Pancreas (tissue), 10 donors: ENCODE data around the gene ZNF805. TPM values are rescaled to one million over a fixed set of nuclear protein-coding genes. Genes with fewer than 3 reads are reported as not detected.

Source experiments
- ATAC-seq, 4 donors: fragments of 200-7000 bp; cut with Tn5 transposase; one replicate each; pipeline versions ENCODE4 v1.8.0 to v1.9.1; 2020; ENCODE audit warnings: mild to moderate bottlenecking in 4 of 4, moderate library complexity in 4 of 4
- DNase-seq, 6 donors: peaks; one replicate each; pipeline ENCODE4 v3.0.0-alpha.2; 2020
- FAIRE-seq: peaks from 2 replicates; lab custom pipeline; 2012; peaks lifted over from hg19 to GRCh38; lab: Jason Lieb, UNC
- H3K27ac ChIP-seq, 4 donors: fragments of 200-600 bp; sonication (generic); 1 replicate in 3 of 4; 2 replicates in 1 of 4; pipeline versions ENCODE4 v1.5.0 to v1.8.0; 2020
- H3K27me3 ChIP-seq, 4 donors: fragments of 200-600 bp; one replicate each; pipeline ENCODE4 v1.8.0; 2021
- H3K36me3 ChIP-seq, 3 donors: fragments of 200-600 bp; sonication (generic) in 1 of 3; one replicate each; pipeline versions ENCODE4 v1.5.0 to v1.8.0; 2020 to 2021
- H3K4me1 ChIP-seq, 3 donors: fragments of 200-600 bp; one replicate each; pipeline ENCODE4 v1.8.0; 2021
- H3K4me3 ChIP-seq, 4 donors: fragments of 200-600 bp; sonication (generic) in 2 of 4; one replicate each; pipeline versions ENCODE4 v1.5.0 to v1.8.0; 2020 to 2021
- H3K9me3 ChIP-seq, 4 donors: fragments of 200-600 bp; one replicate each; pipeline ENCODE4 v1.8.0; 2021
- CTCF ChIP-seq, 4 donors: fragments of 200-600 bp; sonication (generic) in 3 of 4; IDR thresholded peaks; one replicate each; pipeline versions ENCODE4 v1.5.0 to v1.8.0; 2021; ENCODE audit warnings: antibody characterized with exemption in 4 of 4
- WGBS, 2 donors: extraction: QIAGEN DNeasy Blood & Tissue Kit; methylation state at CpG; one replicate each; pipeline ENCODE4 v1.1.7; 2013; 5-methylcytosine and 5-hydroxymethylcytosine counted together
- intact Hi-C, 3 donors: fragments of 100-400 bp; cut with DNase I; formaldehyde crosslinking; loops; one replicate each; pipeline versions ENCODE4 v1.11.1 to v1.14.2; 2022
- polyA plus RNA-seq, 2 donors: library from polyadenylated mRNA; stranded (reverse); fragments of 200-250 nt; gene quantifications; one replicate each; pipeline ENCODE4 v1.2.3, GENCODE V29; 2013
- total RNA-seq, 6 donors: library from RNA; stranded (reverse); fragmentation: NEBNext Ultra II Directional in 4 of 6; extraction: Animal tissue kit (Norgen Biotek cat#: 25700) in 4 of 6; gene quantifications; one replicate each; pipeline versions ENCODE4 v1.2.1 to v1.2.4, GENCODE V29; 2021 to 2023
- donor health status: healthy with polysubstance abuse.
- donor health status: DM: no; HTN: no; CAD: no; lungs with moderate emphysema.
- donor health status: DM: no; HTN: no; CAD: no.
- donor health status: control.
- donor health status: control.
- donor health status: Bipolar disorder and iron deficiency.
- donor health status: DM: yes; HTN: yes; CAD: no.
- donor health status: DM: no; HTN: no; CAD: no.
- donor health status: DM: no; HTN: no; CAD: no.
- donor health status: DM: yes; HTN: yes; CAD: no.

Gene ZNF805
- total and polyA plus RNA-seq, 8 donors, result 0.75 to 8.9 (median 4.6) TPM

GRCh38 chr19:57262044-57262443, 21.6 kb downstream of the ZNF805 start:
- no peaks in the 10 kb centered on the region for H3K4me1 ChIP-seq
- DNase-seq, result no peak
- FAIRE-seq, result no peak
- H3K36me3 ChIP-seq, result no peaks in the 10 kb centered on the region
- intact Hi-C loops, result no loop called here
- no peaks in the 10 kb centered on the region for H3K27me3 ChIP-seq
- H3K4me3 ChIP-seq, result no peak overlapping the region
- no peak overlapping the region for H3K27ac ChIP-seq
- TF ChIP-seq CTCF (IDR thresholded peaks at IDR 0.05), result no peak
- ATAC-seq, result no peak
- no peaks in the 10 kb centered on the region for H3K9me3 ChIP-seq
- WGBS, 2 donors, result 93 to 95% methylated on average over 3 of the region's 3 CpGs

GRCh38 chr19:57263244-57263741, 22.9 kb downstream of the ZNF805 start:
- no peaks in the 10 kb centered on the region for H3K27me3 ChIP-seq
- no peaks in the 10 kb centered on the region for H3K9me3 ChIP-seq
- no peak for DNase-seq
- no peak for ATAC-seq
- intact Hi-C loops, result no loop called here
- no peak for FAIRE-seq
- H3K4me3 ChIP-seq, result no peak overlapping the region
- WGBS, 2 donors, result 96 to 97% methylated on average over 1 of the region's 1 CpG
- no peak for TF ChIP-seq CTCF (IDR thresholded peaks at IDR 0.05)
- H3K27ac ChIP-seq, result no peak overlapping the region
- H3K36me3 ChIP-seq, result no peaks in the 10 kb centered on the region
- H3K4me1 ChIP-seq, result no peaks in the 10 kb centered on the region

GRCh38 chr19:57267291-57267690, 26.9 kb downstream of the ZNF805 start:
- H3K27ac ChIP-seq, result no peak overlapping the region
- no peaks in the 10 kb centered on the region for H3K27me3 ChIP-seq
- no peaks in the 10 kb centered on the region for H3K4me1 ChIP-seq
- TF ChIP-seq CTCF (IDR thresholded peaks at IDR 0.05), result no peak
- H3K4me3 ChIP-seq, result no peak overlapping the region
- ATAC-seq, result no peak
- no peaks in the 10 kb centered on the region for H3K9me3 ChIP-seq
- DNase-seq, result no peak
- intact Hi-C loops, result no loop called here
- FAIRE-seq, result no peak
- H3K36me3 ChIP-seq, result no peaks in the 10 kb centered on the region
- WGBS, 2 donors, result 87 to 89% methylated on average over 3 of the region's 3 CpGs

GRCh38 chr19:57269515-57270250, 29.3 kb downstream of the ZNF805 start:
- Histone ChIP-seq H3K4me3 (no peak overlapping the region), H3K4me1 (no peaks in the 10 kb centered on the region), H3K27me3 (no peaks in the 10 kb centered on the region), H3K36me3 (no peaks in the 10 kb centered on the region), H3K9me3 (no peaks in the 10 kb centered on the region), H3K27ac (no peak overlapping the region)
- intact Hi-C loops, result no loop called here
- no peak for FAIRE-seq
- WGBS, 2 donors, result 80 to 85% methylated on average over 4 of the region's 4 CpGs
- no peak for ATAC-seq
- TF ChIP-seq CTCF (IDR thresholded peaks at IDR 0.05), result no peak
- DNase-seq, result no peak

- ATAC-seq (no peak), DNase-seq (no peak), FAIRE-seq (no peak)
- Histone ChIP-seq H3K27me3 (no peaks in the 10 kb centered on the region), H3K36me3 (no peaks in the 10 kb centered on the region), H3K9me3 (no peaks in the 10 kb centered on the region), H3K27ac (no peak overlapping the region), H3K4me1 (no peaks in the 10 kb centered on the region), H3K4me3 (no peak overlapping the region)
- TF ChIP-seq CTCF (IDR thresholded peaks at IDR 0.05), result no peak
- WGBS, 2 donors, result 97 to 98% methylated on average over 8 of the region's 8 CpGs
- intact Hi-C loops, result no loop called here
These were observed 30.8 kb downstream of the ZNF805 start for GRCh38 chr19:57271280-57271679.
